SU-DHL-6 (cell line): ENCODE results near the gene IL10.

Experiments used
- EZH2phosphoT487 ChIP-seq: fragments of 200-600 bp; sonication (generic), shearing (Covaris generic); conservative IDR thresholded peaks from 2 replicates; pipeline ENCODE4 v1.6.1; 2018; ENCODE audit warnings: mild to moderate bottlenecking, antibody characterized with exemption, low read length, moderate library complexity, mixed read lengths
- TF ChIP-seq, protein P1 (sequence below): fragments of 200-600 bp; sonication (generic); IDR thresholded peaks from one replicate; pipeline ENCODE4 v1.5.1; 2017; ENCODE audit warnings: antibody characterized with exemption, mild to moderate bottlenecking, low read length, moderate library complexity; ENCODE audit not compliant: insufficient read depth, poor library complexity, severe bottlenecking

DNA sequence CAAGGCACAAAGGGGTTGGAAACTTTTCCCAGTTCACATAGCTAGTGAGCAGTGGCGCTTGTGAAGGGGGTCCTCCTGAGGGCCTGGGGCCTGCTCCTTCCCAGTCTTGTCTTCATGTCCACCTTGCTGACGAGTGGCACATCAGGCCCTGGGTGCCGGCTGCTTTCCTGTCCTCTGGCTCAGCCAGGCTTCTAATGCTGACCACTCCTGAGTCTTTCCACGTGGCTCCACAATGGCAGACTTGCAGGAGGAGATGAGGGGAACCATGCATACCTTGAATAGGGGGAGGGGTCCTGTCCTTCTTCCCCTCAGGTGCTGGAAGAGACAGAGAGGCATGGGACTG, 48.9 kb downstream of the IL10 start:
- TF ChIP-seq, protein P1, sequence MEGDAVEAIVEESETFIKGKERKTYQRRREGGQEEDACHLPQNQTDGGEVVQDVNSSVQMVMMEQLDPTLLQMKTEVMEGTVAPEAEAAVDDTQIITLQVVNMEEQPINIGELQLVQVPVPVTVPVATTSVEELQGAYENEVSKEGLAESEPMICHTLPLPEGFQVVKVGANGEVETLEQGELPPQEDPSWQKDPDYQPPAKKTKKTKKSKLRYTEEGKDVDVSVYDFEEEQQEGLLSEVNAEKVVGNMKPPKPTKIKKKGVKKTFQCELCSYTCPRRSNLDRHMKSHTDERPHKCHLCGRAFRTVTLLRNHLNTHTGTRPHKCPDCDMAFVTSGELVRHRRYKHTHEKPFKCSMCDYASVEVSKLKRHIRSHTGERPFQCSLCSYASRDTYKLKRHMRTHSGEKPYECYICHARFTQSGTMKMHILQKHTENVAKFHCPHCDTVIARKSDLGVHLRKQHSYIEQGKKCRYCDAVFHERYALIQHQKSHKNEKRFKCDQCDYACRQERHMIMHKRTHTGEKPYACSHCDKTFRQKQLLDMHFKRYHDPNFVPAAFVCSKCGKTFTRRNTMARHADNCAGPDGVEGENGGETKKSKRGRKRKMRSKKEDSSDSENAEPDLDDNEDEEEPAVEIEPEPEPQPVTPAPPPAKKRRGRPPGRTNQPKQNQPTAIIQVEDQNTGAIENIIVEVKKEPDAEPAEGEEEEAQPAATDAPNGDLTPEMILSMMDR, result no peak
- no peak for TF ChIP-seq EZH2phosphoT487
